HepG2 (cell line): ENCODE measurements around the gene COG5. TPM values are rescaled to one million over a fixed set of nuclear protein-coding genes. Genes with fewer than 3 reads are reported as not detected.

Experiments
- ATAC-seq: fragments of 200-7000 bp; cut with Tn5 transposase; 3 replicates; pipeline ENCODE4 v1.9.1; 2020; ENCODE audit warnings: mild to moderate bottlenecking, moderate library complexity
- BruUV-seq: library from RNA; stranded (reverse); fragments of 400-500 nt; replicated peaks from 2 replicates; lab custom pipeline; 2021; lab: Mats Ljungman, UMichigan
- CTCF ChIA-PET: fragments of 300-600 bp; formaldehyde crosslinking; extraction: SDS; loops from one replicate; lab custom pipeline; 2021; ENCODE audit warnings: low total read pairs, inconsistent platforms, low intra/inter-chr PET ratio; lab: Yijun Ruan, JAX
- POLR2A ChIA-PET: fragments of 350-600 bp; sonication (Branson Sonifier 250); formaldehyde crosslinking; loops from one replicate; lab custom pipeline; 2020; ENCODE audit warnings: antibody characterized with exemption, inconsistent platforms; lab: Yijun Ruan, JAX
- DNase-seq: peaks from one replicate; pipeline ENCODE4 v3.0.0-alpha.2; 2015; ENCODE audit warnings: low spot score
- FAIRE-seq: peaks from 3 replicates; lab custom pipeline; 2011; peaks lifted over from hg19 to GRCh38; lab: Jason Lieb, UNC
- H2AFZ ChIP-seq: one replicate; pipeline ENCODE4 v1.6.1; 2011; ENCODE audit warnings: low read length, inconsistent platforms
- H3K27ac ChIP-seq: fragments of 300-600 bp; 3 replicates; pipeline ENCODE4 v1.8.0; 2011; ENCODE audit warnings: mixed run types, mild to moderate bottlenecking, mixed read lengths, low read length, inconsistent platforms; ENCODE audit not compliant: insufficient read depth; ENCODE audit errors: extremely low read length
- H3K27me3 ChIP-seq, 2 experiments: fragments of 200-600 bp in 1 of 2; 2 replicates in 1 of 2; 3 replicates in 1 of 2; pipeline versions ENCODE4 v1.6.0 to v1.8.0; 2011; ENCODE audit warnings: low read length in 2 of 2, mild to moderate bottlenecking in 2 of 2, moderate library complexity in 2 of 2, inconsistent platforms in 1 of 2; ENCODE audit not compliant: insufficient read depth in 2 of 2, control insufficient read depth in 1 of 2
- H3K36me3 ChIP-seq, 2 experiments: fragments of 200-600 bp in 1 of 2; replicated peaks in 1 of 2; 2 replicates in 1 of 2; 3 replicates in 1 of 2; pipeline versions ENCODE4 v1.5.1 to v1.8.0; 2011; ENCODE audit warnings: low read length in 2 of 2, inconsistent platforms in 1 of 2; ENCODE audit not compliant: insufficient read depth in 2 of 2, control insufficient read depth in 1 of 2
- H3K4me1 ChIP-seq: 2 replicates; pipeline ENCODE4 v1.5.1; 2012; ENCODE audit warnings: low read length, inconsistent platforms; ENCODE audit not compliant: insufficient read depth
- H3K4me2 ChIP-seq: 2 replicates; pipeline ENCODE4 v1.6.0; 2011; ENCODE audit warnings: low read depth, low read length, inconsistent platforms
- H3K4me3 ChIP-seq, 3 experiments: fragments of 200-600 bp in 1 of 3; sonication (generic), shearing (Covaris generic) in 1 of 3; replicated peaks in 1 of 3; 2 replicates each; pipeline ENCODE4 v1.5.1; 2011 to 2016; ENCODE audit warnings: low read length in 3 of 3, inconsistent platforms in 2 of 3, low read depth in 2 of 3, mild to moderate bottlenecking in 2 of 3, control low read depth in 1 of 3, mixed read lengths in 1 of 3; ENCODE audit not compliant: insufficient read depth in 1 of 3
- H3K79me2 ChIP-seq: one replicate; pipeline ENCODE4 v1.6.1; 2011; ENCODE audit warnings: low read length, inconsistent platforms; ENCODE audit not compliant: insufficient read depth
- H3K9ac ChIP-seq: 2 replicates; pipeline ENCODE4 v1.6.0; 2011; ENCODE audit warnings: mild to moderate bottlenecking, low read depth, low read length, inconsistent platforms; ENCODE audit not compliant: insufficient read depth
- H3K9me3 ChIP-seq: 2 replicates; pipeline ENCODE4 v1.5.1; 2012; ENCODE audit warnings: mild to moderate bottlenecking, low read length
- H4K20me1 ChIP-seq: 2 replicates; pipeline ENCODE4 v1.6.0; 2011; ENCODE audit warnings: inconsistent platforms, mild to moderate bottlenecking, low read length, moderate library complexity; ENCODE audit not compliant: insufficient read depth
- GABPB1 ChIP-seq: IDR thresholded peaks from 2 replicates; pipeline ENCODE4 v1.6.1; 2016; ENCODE audit warnings: mild to moderate bottlenecking, missing genetic modification reagents, moderate library complexity, missing compliant biosample characterization
- HNF4G ChIP-seq, 2 experiments: sonication (generic) in 1 of 2; formaldehyde crosslinking in 1 of 2; IDR thresholded peaks; 2 replicates each; pipeline versions ENCODE4 v1.4.0 to v1.6.1; 2011 to 2020; ENCODE audit warnings: borderline replicate concordance in 2 of 2, low read depth in 2 of 2, mild to moderate bottlenecking in 2 of 2, low read length in 1 of 2, missing genetic modification reagents in 1 of 2, moderate library complexity in 1 of 2
- KAT7 ChIP-seq: IDR thresholded peaks from 2 replicates; pipeline ENCODE4 v1.6.1; 2018; ENCODE audit warnings: borderline replicate concordance, missing compliant biosample characterization
- KLF16 ChIP-seq, 2 experiments: sonication (generic) in 1 of 2; formaldehyde crosslinking in 1 of 2; IDR thresholded peaks; 2 replicates each; pipeline versions ENCODE4 v1.6.1 to v1.8.0; 2016 to 2023; ENCODE audit warnings: missing genetic modification reagents in 2 of 2, missing compliant biosample characterization in 1 of 2
- NFE2L2 ChIP-seq: fragments of 150-350 bp; IDR thresholded peaks from 2 replicates; pipeline ENCODE4 v1.6.1; 2014; ENCODE audit warnings: low read length
- PTBP1 ChIP-seq: fragments of 200-400 bp; formaldehyde crosslinking; IDR thresholded peaks from 2 replicates; pipeline ENCODE4 v1.6.1; 2018; ENCODE audit warnings: low read length, low read depth; ENCODE audit not compliant: poor library complexity, severe bottlenecking
- ZNF232 ChIP-seq: sonication (generic); formaldehyde crosslinking; IDR thresholded peaks from 2 replicates; pipeline ENCODE4 v1.4.0; 2020; ENCODE audit warnings: missing genetic modification reagents, borderline replicate concordance
- ZNF530 ChIP-seq: sonication (generic); formaldehyde crosslinking; IDR thresholded peaks from 2 replicates; pipeline ENCODE4 v1.5.0; 2020; ENCODE audit warnings: low read depth, mild to moderate bottlenecking, missing genetic modification reagents
- WGBS: methylation state at CpG from one replicate; pipeline ENCODE4 v1.1.6; 2017; ENCODE audit warnings: low lambda C conversion rate; 5-methylcytosine and 5-hydroxymethylcytosine counted together
- in situ Hi-C: cut with HindIII; loops from 2 replicates; pipeline ENCODE4 v1.10.0; 2017; ENCODE audit warnings: low pct_unique_long_range_greater_than_20kb; ENCODE audit not compliant: extremely low pct_ligation_motif_present
- intact Hi-C: fragments of 100-400 bp; cut with micrococcal nuclease; formaldehyde crosslinking; loops from one replicate; pipeline ENCODE4 v1.10.0; 2022; ENCODE audit not compliant: unreplicated experiment
- polyA plus RNA-seq, 8 experiments: library from polyadenylated mRNA; depleted of rRNA in 3 of 8; stranded (reverse) in 7 of 8; unstranded in 1 of 8; fragments of >200 nt; fragmentation: Illumina TruSeq in 4 of 8; extraction: Trizol in 4 of 8; gene quantifications; 2 replicates each; pipeline versions ENCODE4 v1.2.1 to v1.2.3, GENCODE V29; 2011 to 2016; ENCODE audit warnings: low read depth in 4 of 8, missing spikeins in 1 of 8, mixed read lengths in 1 of 8; ENCODE audit not compliant: insufficient read depth in 1 of 8
- total RNA-seq, 5 experiments: library from RNA; depleted of rRNA; stranded (reverse); fragments of >200 nt; fragmentation: Illumina TruSeq; extraction: Trizol; gene quantifications; 2 replicates each; pipeline ENCODE4 v1.2.3, GENCODE V29; 2016; ENCODE audit warnings: low read depth in 1 of 5
- TF ChIP-seq, protein P1 (sequence below): sonication (generic); formaldehyde crosslinking; IDR thresholded peaks from 2 replicates; pipeline ENCODE4 v1.4.0; 2020; ENCODE audit warnings: missing genetic modification reagents
- TF ChIP-seq, protein P2 (sequence below): sonication (generic); formaldehyde crosslinking; IDR thresholded peaks from 2 replicates; pipeline ENCODE4 v1.8.1; 2023; ENCODE audit warnings: mild to moderate bottlenecking, moderate library complexity, missing genetic modification reagents
- TF ChIP-seq, protein P3 (sequence below): sonication (generic); formaldehyde crosslinking; IDR thresholded peaks from 2 replicates; pipeline ENCODE4 v1.8.1; 2022; ENCODE audit warnings: mild to moderate bottlenecking, missing genetic modification reagents

The COG5 gene
- total and polyA plus RNA-seq, 2 of the 13 experiments (the other 11 are each of a cell fraction or from before 2014, with no cell fraction given), result 20.4 to 31.3 TPM

DNA sequence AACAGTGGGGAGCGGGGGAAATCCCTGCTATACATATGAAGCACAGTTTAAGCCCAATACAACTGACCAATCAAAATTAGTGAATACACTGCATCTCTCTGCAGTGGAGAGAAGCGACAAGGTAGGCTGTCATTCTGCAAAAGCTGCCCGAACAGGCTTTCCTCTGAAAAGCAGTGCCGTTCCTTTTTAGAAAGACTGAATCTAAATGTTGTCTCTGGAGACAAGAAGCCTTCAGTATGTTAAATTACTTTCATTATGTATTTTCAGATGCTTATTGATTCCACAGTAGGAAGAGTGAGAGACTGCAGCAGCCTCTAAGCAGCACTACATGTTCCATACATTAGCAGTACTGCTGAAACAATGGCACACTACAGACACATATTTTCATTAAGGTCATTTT, 93.8 kb downstream of the COG5 start, which contains the start of gene GPR22:
TSS of gene GPR22 (plus strand) at position 129 of the 400 bp plus-strand sequence. CDS start 4,004 bp downstream, outside the sequence.
- no peak for ATAC-seq
- H3K4me1 ChIP-seq, result no peaks in the 10 kb centered on the region
- WGBS, result 95% methylated on average over 4 of the region's 4 CpGs
- ChIA-PET POLR2A (no interaction called here), CTCF (no interaction called here)
- H3K9me3 ChIP-seq, result no peaks in the 10 kb centered on the region
- in situ Hi-C loops, result loop anchor here (5.0 to 25.0 kb wide), 2 partner anchors 252 to 392 kb away; no protein-coding TSS in a partner anchor
- DNase-seq, result no peak
- H2AFZ ChIP-seq, result no peak within 1 kb of the TSS
- TF ChIP-seq NFE2L2 (no peak), KLF16 (CRISPR knock-in tag; IDR thresholded peaks at IDR 0.05) (no peak), KAT7 (CRISPR knock-in tag) (no peak), ZNF530 (no peak), HNF4G (IDR thresholded peaks at IDR 0.05; ENCODE audit: borderline replicate concordance, low read depth, low read length) (no peak), HNF4G (CRISPR knock-in tag; IDR thresholded peaks at IDR 0.05; ENCODE audit: borderline replicate concordance, low read depth) (no peak), PTBP1 (no peak), GABPB1 (CRISPR knock-in tag) (no peak), ZNF232 (CRISPR knock-in tag) (no peak)
- TF ChIP-seq, protein P1, sequence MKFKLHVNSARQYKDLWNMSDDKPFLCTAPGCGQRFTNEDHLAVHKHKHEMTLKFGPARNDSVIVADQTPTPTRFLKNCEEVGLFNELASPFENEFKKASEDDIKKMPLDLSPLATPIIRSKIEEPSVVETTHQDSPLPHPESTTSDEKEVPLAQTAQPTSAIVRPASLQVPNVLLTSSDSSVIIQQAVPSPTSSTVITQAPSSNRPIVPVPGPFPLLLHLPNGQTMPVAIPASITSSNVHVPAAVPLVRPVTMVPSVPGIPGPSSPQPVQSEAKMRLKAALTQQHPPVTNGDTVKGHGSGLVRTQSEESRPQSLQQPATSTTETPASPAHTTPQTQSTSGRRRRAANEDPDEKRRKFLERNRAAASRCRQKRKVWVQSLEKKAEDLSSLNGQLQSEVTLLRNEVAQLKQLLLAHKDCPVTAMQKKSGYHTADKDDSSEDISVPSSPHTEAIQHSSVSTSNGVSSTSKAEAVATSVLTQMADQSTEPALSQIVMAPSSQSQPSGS (CRISPR knock-in tag), result no peak
- TF ChIP-seq, protein P2, sequence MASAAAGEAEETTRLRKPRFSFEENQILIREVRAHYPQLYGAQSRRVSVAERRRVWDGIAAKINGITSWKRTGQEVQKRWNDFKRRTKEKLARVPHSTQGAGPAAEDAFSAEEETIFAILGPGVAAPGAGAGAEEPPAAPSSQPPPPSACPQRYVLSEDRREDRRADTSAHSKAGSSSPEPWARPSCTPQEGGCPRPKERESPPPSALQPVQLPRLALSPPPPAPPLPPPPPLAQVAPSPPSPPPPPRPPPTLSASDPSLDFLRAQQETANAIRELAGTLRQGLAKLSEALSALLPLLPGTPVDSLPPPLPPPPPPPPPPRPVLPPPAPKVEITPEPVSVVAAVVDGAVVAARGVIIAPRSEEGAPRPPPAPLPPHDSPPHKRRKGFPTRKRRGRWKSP (CRISPR knock-in tag), result no peak
- TF ChIP-seq, protein P3, sequence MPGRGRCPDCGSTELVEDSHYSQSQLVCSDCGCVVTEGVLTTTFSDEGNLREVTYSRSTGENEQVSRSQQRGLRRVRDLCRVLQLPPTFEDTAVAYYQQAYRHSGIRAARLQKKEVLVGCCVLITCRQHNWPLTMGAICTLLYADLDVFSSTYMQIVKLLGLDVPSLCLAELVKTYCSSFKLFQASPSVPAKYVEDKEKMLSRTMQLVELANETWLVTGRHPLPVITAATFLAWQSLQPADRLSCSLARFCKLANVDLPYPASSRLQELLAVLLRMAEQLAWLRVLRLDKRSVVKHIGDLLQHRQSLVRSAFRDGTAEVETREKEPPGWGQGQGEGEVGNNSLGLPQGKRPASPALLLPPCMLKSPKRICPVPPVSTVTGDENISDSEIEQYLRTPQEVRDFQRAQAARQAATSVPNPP (CRISPR knock-in tag), result no peak
- no peaks in the 10 kb centered on the region for H4K20me1 ChIP-seq
- H3K27ac ChIP-seq, result no peak within 1 kb of the TSS
- H3K9ac ChIP-seq, result no peak within 1 kb of the TSS
- H3K36me3 ChIP-seq, result no peaks in the 10 kb centered on the region
- BruUV-seq, result no TSS peak
- no peak within 1 kb of the TSS for H3K4me2 ChIP-seq
- no peak within 1 kb of the TSS for H3K4me3 ChIP-seq
- no peaks in the 10 kb centered on the region for H3K79me2 ChIP-seq
- no peaks in the 10 kb centered on the region for H3K27me3 ChIP-seq
- FAIRE-seq, result no peak
- intact Hi-C loops, result loop anchor here (10.0 kb wide), 1 partner anchor 675 kb away; no protein-coding TSS in a partner anchor
